SHP77 (cell line): ENCODE measurements around the gene ALDH1B1.
"Not testable (repeated sequence)": the region's sequence is repeated elsewhere in the genome, so short reads cannot be mapped to it uniquely, and the experiment has no call there.

Experiments
- DNase-seq, 2 experiments: peaks; one replicate each; lab custom pipeline; 2025; lab: John Stamatoyannopoulos, UW

The ALDH1B1 gene

DNA sequence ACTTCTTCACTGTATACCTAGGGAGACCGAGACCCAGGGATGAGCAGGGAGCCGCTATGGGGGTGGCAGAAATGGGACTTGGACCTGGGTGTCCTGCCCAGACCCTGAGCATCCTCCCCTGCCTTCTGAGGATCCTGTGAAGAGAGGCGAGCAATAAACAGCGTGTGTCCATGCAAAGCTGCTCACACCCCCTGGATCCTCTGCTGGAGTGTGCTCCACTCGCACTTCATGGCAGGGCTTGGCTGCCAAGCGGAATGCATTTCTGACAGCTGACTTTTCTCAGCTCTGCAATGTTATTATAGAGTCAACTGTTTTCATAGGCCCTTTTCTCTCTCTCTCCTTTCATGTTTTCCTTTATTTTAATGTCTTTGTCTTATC lies 31.0 kb upstream of the ALDH1B1 start:
- DNase-seq: no peak

- DNase-seq: peak; percentile 21 to 57
These were observed 29.5 kb upstream of the ALDH1B1 start for GRCh38 chr9:38362852-38363588.

- no peak for DNase-seq
These were observed 28.9 kb upstream of the ALDH1B1 start for GRCh38 chr9:38363589-38363925.

GRCh38 chr9:38367898-38368297 lies 24.6 kb upstream of the ALDH1B1 start:
- DNase-seq: no peak

GRCh38 chr9:38368731-38369130 lies 23.8 kb upstream of the ALDH1B1 start:
- DNase-seq: no peak

- no peak for DNase-seq
These were observed 22.3 kb upstream of the ALDH1B1 start for GRCh38 chr9:38370176-38370575.

DNA sequence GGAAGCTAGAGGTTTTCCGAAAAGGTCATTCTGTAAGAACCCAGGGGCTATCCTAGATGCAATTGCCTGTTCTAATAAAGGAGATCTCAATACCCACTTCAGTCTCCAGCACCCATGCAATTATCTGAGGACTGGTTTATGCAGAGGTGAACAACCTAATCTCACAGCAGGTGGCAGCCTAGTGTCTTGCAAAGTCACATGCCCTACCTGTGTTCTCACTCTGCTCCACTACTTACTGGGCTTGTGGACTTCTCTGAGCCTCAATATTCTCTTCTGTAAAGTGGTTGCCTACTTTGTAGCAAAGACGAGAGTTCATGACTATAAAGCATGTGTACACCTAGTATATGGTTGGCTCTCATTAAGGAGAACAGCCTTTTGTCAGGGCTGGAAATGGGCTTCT lies 21.0 kb upstream of the ALDH1B1 start:
- peak; percentile 5 to 43 for DNase-seq

DNA sequence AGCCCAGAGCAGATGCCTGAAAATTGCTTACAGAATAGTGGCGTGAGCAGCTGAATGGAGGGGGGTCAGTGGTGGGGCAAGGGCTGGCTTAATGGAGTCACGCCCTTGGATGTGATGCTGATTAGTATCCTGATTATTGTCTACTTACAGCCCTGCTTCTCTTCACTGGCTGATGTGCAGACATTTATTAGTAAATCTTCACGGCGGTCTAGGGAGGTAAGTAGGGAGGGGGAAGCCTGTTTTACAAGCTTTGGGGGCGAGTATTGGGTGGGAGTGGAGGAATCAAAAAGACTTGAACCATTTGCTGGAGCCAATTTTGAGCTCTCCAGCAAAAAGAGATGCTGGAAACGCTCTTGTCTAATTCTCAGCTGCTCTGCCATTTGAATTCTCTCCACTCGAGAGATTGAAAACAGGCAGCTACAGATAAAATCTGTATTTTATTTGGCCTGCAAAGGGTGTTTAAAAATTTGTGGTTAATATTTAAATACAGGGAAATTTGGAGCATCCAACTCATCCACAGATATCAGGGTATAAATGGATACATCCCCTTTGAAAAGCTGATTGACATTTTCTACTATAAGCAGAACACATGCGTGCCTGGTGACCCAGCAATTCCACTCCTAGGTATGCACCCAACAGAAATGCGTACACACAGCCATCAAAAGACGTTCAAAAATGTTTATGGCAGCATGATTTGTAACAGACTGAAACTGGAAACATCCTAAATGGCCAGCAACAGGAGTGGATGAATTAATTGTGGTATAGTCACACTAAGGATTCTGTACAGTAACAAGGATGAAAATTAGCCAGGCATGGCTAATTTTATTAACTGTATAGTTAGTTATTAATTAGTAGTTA lies 19.5 kb upstream of the ALDH1B1 start:
- DNase-seq: no peak

GRCh38 chr9:38373679-38374078 lies 18.8 kb upstream of the ALDH1B1 start:
- no peak for DNase-seq

- no peak for DNase-seq
These were observed 17.5 kb upstream of the ALDH1B1 start for GRCh38 chr9:38374847-38375571.

GRCh38 chr9:38375572-38375963 lies 16.9 kb upstream of the ALDH1B1 start:
- DNase-seq: no peak

GRCh38 chr9:38376021-38376670 lies 16.4 kb upstream of the ALDH1B1 start:
- no peak for DNase-seq

DNA sequence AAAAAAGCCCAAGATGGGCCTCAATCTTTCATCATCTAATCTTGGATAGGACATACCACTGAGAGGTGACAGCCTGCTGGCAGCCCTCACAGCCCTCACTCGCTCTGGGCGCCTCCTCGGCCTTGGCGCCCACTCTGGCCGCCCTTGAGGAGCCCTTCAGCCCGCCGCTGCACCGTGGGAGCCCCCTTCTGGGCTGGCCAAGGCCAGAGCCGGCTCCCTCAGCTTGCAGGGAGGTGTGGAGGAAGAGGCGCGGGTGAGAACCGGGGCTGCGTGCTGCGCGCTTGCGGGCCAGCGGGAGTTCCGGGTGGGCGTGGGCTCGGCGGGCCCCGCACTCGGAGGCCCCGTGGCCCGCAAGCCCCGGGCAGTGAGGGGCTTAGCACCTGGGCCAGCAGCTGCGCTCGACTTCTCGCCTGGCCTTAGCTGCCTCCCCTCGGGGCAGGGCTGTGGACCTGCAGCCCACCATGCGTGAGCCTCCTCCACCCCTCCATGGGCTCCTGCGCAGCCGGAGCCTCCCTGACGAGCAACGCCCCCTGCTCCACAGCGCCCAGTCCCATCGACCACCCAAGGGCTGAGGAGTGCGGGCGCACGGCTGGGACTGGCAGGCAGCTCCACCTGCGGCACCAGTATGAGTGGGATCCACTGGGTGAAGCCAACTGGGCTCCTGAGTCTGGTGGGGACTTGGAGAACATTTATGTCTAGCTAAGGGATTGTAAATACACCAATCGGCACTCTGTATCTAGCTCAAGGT lies 15.0 kb upstream of the ALDH1B1 start:
- DNase-seq: not testable (repeated sequence)

DNA sequence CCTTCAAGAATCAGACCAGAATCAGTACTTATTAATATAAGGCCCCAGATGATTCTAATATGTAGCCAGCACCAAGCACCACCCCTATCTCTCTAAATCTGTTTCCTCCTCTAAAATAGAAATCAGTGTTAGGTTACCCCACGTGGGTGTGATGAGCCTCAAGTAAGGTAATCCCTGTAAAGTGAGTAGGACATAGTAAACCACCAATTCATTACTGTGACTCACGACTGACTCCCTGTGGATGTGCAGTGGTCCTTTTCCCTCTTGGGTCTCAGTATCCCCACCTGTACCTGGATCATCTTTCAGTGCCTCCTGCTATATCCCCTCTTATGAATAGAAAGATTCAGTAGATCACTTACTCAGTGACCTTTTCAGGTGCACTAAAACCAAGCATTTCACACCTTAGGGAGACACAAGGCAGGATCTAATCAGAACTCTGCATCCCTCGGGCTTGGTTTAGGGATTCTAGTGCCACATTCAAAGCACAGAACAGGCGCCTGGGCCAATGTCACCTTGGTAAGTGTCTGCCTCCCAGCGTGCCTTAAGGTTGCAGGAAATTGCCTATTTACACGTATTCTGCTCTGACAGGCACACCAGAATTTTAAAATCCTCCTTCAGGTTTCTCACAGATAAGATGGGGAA lies 12.2 kb upstream of the ALDH1B1 start:
- DNase-seq: no peak

DNA sequence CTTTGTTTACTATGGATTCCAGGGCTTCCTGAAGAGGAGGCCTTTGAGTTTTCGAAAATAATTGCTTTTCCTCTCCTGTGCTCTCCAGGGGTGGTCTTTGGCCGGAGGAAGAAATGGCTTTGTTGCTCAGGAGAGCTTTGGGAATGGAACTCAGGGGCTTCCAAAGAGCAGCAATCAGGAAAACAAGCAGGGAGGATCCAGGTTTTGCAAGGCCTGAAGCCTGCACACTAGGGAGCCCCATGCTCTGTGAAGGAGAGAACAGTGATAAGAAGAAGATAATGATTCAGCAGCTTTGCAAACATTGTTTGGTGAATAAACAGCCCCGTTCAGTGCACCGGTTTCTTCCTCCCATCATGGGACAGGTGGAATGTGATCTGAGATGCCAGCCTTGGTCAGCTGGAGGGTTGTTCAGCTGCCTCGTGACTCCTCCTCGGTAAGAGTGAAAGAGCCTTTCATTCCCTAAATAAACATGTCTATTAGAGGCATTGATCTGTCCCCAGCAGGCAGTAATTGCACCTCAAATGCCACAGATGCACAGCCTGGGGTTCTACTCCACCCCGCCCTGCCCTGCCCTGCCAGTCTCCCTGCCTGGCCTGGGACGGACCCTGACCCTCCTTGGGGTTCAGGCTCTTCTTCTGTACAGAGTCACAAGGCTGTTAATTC lies 11.5 kb upstream of the ALDH1B1 start:
- no peak for DNase-seq

- DNase-seq: no peak
These were observed 10.4 kb upstream of the ALDH1B1 start for GRCh38 chr9:38382141-38382540.

GRCh38 chr9:38384990-38385848 lies 7.3 kb upstream of the ALDH1B1 start:
- no peak for DNase-seq

- no peak for DNase-seq
These were observed 6.6 kb upstream of the ALDH1B1 start for GRCh38 chr9:38385896-38386295.

GRCh38 chr9:38386319-38386895 lies 6.1 kb upstream of the ALDH1B1 start:
- DNase-seq: no peak
